ENCODE data around the gene CCDC9B. TPM values are rescaled to one million over a fixed set of nuclear protein-coding genes. Genes with fewer than 3 reads are reported as not detected.

Gene CCDC9B
- polyA plus RNA-seq, 6 donors from 2014 or later = 0.25 to 0.40 TPM; not detected in 4

DNA sequence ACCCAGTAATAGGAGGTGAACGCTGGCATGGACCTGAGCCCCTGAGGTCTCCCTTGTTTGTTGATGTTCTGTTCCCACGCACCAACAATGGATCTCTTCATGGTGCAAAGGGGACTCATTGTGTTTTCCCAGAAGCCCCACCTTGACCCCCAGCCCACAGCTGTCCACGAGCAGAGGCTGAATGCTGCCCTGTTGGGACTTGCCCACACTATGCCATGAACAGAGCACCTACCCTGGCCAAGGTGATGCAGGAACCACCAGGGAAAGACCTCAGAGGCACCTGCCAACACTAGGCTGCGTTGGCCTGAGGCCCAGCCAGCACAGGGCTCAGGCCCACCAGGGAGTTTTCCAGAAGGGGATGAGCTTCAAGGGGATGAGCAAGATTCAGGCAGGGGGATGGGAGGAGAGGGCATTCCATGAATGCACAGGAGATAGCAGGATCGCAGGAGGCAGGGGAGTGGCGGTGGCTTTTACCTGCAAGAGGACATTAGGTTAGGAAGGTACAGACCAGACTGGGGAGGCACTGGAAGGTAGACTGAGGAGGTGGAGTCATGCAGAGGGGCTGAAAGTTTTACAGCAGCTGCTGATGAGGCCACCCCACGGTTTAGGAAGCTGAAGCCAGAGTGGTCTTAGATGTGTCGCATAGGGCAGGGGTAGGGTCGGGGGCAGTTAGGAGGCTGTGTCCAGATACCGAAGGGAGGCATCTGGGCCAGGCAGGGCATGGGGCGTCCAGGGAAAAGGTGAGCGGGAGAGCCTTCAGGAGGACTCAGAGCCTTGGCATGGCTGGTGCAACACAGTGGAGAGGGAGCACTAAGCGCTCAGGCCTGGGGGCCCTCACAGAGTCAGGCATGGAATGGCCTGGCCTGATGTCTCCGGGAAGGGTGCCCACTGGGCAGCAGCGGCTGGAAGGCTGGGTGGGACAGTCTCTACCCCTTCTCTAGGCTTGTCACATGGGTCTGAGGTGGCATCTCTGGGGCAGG, 6.1 kb upstream of the CCDC9B start:
- H3K4me3 Mint-ChIP-seq = peak overlapping the region in 2 of 8 donors; percentile 35 to 56
- H3K27ac Mint-ChIP-seq = peak overlapping the region in 1 of 6 donors; percentile 15
- no peaks in the 10 kb centered on the region for H3K27me3 Mint-ChIP-seq
- no peak for ATAC-seq (ENCODE audit: low read depth in 2 of 2)
- H3K4me1 Mint-ChIP-seq = no peaks in the 10 kb centered on the region
- no peaks in the 10 kb centered on the region for H3K36me3 Mint-ChIP-seq
- DNase-seq = no peak
- no peaks in the 10 kb centered on the region for H3K9me3 Mint-ChIP-seq

DNA sequence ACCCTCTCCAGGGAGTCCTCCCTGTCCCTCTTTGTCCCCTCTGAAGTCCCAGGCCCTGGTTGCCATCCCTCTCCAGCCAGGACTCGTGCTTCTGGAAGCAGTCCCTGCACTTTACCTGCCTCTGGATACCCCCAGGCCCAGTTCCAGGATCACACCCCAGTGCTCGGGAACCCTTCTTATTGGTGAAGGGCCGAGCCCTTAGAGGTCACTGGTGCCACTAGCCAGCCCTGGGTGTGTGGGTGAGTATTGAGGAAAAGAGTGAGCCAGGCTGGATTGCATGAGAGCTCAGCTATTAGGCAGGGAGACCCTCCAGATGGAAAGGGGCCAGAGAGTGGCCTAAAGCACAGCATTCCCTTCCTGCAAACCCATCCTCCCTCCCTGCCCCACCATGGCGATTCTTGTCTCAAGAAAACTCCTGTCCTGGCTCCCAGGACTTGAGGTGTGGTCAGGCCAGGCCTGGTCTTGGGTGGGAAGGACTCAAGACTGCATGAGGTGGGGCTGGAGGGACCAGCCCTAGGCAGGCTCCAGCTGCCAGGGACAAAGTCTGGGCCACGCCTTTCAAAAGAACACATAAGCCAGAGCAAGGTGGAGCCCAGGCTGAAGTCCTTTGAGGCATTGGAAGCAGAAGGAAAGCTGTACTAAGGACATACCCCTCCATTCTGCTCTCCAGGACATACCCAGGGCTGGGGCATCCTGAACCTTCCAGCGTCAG, 5.3 kb upstream of the CCDC9B start:
- no peaks in the 10 kb centered on the region for H3K9me3 Mint-ChIP-seq
- no peaks in the 10 kb centered on the region for H3K36me3 Mint-ChIP-seq
- peak overlapping the region in 1 of 6 donors; percentile 91 for H3K27ac Mint-ChIP-seq
- H3K4me1 Mint-ChIP-seq = peaks cover 0 to 3% (median 0%) of the 10 kb centered on the region in 3 donors
- no peak for ATAC-seq (ENCODE audit: low read depth in 2 of 2)
- H3K27me3 Mint-ChIP-seq = peaks cover 0 to 3% (median 0%) of the 10 kb centered on the region in 3 donors
- H3K4me3 Mint-ChIP-seq = no peak overlapping the region
- DNase-seq = no peak

DNA sequence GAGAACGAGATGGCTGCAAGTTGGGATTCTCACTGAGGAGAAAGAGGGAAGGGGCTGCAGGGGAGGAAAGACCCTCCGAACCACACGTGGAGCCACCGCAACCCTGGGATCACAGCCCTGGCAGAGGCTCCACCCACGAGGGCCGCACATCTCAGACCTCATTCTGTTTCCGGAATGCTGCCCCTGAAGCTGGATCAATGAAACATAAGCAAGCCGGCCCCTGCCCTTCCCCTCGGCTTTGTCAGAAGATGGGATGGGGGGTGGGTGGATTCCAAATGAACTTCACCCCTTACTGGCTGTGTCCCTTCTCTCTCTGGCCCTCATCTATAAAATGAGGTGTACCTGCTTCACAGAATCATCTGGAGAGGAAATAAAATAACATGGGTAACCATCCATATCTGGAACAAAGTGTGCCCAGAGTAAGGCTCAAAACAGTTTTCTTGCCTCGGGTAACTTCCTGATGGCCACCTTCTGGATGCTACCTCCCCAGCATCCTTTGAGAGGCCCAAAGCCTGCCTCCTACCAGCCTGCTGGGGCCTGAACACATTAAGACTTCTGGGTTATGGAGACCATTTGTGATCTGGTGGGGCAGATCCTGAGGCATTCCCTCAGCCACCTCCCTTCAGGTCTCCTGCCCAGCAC, 4.6 kb upstream of the CCDC9B start:
- no peak for ATAC-seq (ENCODE audit: low read depth in 2 of 2)
- Mint-ChIP-seq H3K36me3 (no peaks in the 10 kb centered on the region), H3K4me1 (peaks cover 0 to 3% (median 0%) of the 10 kb centered on the region in 3 donors), H3K9me3 (no peaks in the 10 kb centered on the region), H3K27me3 (peaks cover 0 to 4% (median 0%) of the 10 kb centered on the region in 3 donors), H3K27ac (peak overlapping the region in 1 of 6 donors; percentile 91), H3K4me3 (no peak overlapping the region)
- no peak for DNase-seq

DNA sequence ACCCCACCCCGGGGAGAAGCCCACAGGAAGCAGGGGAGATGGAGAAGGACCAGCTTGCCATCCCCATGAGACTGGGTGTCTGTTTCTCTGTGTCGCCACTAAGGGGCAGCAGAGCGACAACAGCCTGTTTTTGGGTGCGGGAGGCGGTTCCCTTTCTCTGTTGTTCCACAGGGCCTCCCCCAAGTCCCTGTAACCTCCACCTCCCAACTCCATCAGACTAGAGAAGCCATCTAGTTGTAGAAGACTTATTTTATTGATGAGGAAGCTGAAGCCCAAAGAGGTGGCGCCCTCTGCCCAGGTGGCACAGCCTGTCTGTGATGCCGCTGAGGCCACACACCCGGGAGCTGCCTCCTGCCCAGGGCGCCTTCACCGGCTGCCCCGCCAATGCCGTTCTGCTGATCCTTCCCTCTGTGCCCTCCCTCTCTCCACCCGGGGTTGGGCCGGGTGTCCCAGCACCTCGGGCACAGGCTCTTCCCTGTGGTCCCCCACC, 3.9 kb upstream of the CCDC9B start:
- Mint-ChIP-seq H3K9me3 (no peaks in the 10 kb centered on the region), H3K27me3 (peaks cover 0 to 4% (median 0%) of the 10 kb centered on the region in 3 donors), H3K4me3 (peak overlapping the region in 1 of 8 donors; percentile 60), H3K4me1 (peaks cover 0 to 3% (median 0%) of the 10 kb centered on the region in 3 donors), H3K27ac (no peak overlapping the region), H3K36me3 (no peaks in the 10 kb centered on the region)
- DNase-seq (peak; percentile 66), ATAC-seq (ENCODE audit: low read depth in 2 of 2) (peak; percentile 81 to 90)

DNA sequence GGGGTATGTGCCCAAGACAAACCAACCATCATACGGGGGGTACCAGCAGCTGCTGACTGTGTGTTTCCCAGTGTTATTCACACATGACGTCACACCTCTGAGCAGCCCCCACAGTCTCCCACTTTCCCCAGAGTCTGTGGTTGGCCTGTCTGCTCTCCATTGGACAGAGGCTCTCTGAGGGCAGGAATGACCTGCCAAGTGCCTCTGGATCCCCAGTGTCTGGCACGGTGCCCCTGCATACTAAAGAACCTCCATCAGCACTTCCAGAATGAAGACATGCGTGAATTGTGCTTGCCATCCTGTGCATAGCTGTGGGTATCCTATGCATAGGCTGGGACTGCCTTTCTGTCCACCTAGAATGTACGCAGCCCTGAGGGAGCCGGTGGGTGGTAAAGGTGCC, 3.5 kb upstream of the CCDC9B start:
- Mint-ChIP-seq H3K27ac (peak overlapping the region in 1 of 6 donors; percentile 61), H3K4me1 (peaks cover 0 to 3% (median 0%) of the 10 kb centered on the region in 3 donors), H3K27me3 (peaks cover 0 to 4% (median 0%) of the 10 kb centered on the region in 3 donors), H3K36me3 (no peaks in the 10 kb centered on the region), H3K9me3 (no peaks in the 10 kb centered on the region), H3K4me3 (peak overlapping the region in 1 of 8 donors; percentile 42)
- DNase-seq = no peak
- ATAC-seq (ENCODE audit: low read depth in 2 of 2) = no peak

DNA sequence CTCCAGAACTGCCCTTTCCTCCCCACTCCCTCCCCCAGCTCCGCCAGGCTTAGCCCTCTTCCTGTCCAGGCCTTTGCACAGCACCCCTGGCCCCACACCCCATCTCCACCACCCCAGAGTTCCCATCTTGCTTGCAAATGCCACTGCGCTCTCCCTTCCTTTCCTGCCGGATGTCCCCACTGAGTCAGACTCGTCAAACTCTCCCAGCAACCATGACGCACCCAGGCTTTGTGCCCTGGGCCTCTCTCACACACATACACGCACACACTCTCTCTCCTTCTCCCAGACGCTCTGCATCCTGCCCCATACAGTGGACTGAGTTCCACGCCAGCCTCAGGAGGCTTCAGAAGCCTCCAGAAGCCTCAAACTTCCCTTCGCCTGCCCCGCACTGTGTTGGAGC, 2.8 kb upstream of the CCDC9B start:
- H3K27ac Mint-ChIP-seq = no peak overlapping the region
- H3K9me3 Mint-ChIP-seq = no peaks in the 10 kb centered on the region
- DNase-seq (no peak), ATAC-seq (ENCODE audit: low read depth in 2 of 2) (no peak)
- no peak overlapping the region for H3K4me3 Mint-ChIP-seq
- peaks cover 0 to 5% (median 4%) of the 10 kb centered on the region in 3 donors for H3K27me3 Mint-ChIP-seq
- H3K36me3 Mint-ChIP-seq = no peaks in the 10 kb centered on the region
- H3K4me1 Mint-ChIP-seq = peaks cover 0 to 3% (median 0%) of the 10 kb centered on the region in 3 donors

DNA sequence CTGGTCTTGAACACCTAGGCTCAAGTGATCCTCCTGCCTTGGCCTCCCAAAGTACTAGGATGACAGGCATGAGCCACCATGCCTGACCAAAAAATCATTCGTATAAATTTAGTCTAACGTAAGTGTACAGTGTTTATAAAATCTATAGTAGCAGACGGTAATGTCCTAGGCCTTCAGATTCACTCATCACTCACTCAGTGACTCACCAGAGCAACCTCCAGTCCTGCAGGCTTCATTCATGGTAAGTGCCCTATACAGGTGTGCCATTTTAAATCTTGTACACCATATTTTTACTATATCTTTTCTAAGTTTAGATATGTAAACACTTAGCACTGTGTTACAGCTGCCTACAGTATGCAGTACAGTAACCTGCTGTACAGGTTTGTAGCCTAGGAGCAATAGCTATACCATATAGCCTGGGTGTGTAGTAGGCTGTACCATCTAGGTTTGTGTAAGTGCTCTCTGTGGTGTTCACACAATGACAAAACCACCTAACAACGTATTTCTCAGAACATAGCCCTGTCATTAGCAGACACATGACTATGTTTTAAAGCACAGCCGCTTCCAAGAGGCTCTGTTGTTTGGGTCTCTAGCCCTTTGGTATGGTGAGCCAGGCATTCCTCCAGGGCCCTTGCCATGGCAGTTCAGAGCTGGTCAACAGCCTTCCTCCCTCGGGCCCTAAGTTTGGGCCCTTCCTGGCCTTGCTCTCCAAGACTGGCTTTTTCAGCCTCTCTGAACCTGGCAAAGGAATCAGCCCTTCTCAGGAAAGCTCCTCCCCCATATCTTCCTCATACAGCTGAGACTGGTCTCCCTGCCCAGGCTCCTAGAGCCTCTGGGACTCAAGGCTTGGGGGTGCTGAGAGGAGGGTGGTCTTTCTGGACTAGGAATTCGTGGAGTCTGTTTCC, 1.9 kb upstream of the CCDC9B start:
- no peak for DNase-seq
- peaks cover 0 to 13% (median 9%) of the 10 kb centered on the region in 3 donors for H3K27me3 Mint-ChIP-seq
- peaks cover 0 to 9% (median 5%) of the 10 kb centered on the region in 3 donors for H3K4me1 Mint-ChIP-seq
- H3K4me3 Mint-ChIP-seq = no peak overlapping the region
- ATAC-seq (ENCODE audit: low read depth in 2 of 2) = no peak
- peak overlapping the region in 1 of 6 donors; percentile 47 for H3K27ac Mint-ChIP-seq
- H3K9me3 Mint-ChIP-seq = no peaks in the 10 kb centered on the region
- H3K36me3 Mint-ChIP-seq = no peaks in the 10 kb centered on the region

DNA sequence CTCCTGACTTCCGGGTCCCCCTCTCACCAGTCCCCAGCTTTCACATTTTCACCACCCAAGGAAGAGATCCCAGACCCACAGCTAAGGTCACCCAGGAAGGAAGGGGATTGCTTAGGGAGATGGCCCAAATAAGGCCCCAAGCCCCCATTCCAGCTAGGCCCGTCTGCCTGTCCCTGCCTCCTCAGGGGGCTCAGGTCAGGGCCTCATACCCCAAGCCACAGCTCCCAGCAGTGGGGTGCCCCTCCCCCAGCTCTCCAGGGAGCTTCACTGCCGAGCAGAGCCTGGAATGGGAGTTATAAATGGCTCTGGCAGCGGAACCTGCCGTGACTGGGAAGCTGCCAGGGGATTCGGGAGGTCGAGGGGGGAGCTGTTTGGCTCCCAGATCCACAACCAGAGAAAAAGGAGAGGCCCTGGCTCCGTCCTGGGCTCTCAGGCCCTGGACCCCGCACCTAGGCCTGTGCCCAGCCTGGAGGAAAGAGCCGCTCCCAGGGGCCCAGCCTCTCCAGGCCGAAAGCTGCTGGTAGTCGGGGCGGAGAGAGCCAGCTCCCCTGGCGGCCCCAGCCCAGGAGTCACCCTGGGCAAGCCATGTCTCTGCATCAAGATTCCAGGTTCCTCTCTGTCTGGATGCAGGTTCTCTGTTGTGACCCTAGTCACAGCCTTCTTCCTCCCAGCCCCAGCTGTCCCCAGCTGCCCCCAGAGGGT, 550 bp downstream of the CCDC9B start:
- Mint-ChIP-seq H3K4me1 (peaks cover 8 to 15% (median 12%) of the 10 kb centered on the region in 3 donors), H3K27ac (no peak overlapping the region), H3K9me3 (no peaks in the 10 kb centered on the region), H3K36me3 (no peaks in the 10 kb centered on the region), H3K27me3 (peaks cover 0 to 32% (median 9%) of the 10 kb centered on the region in 3 donors), H3K4me3 (no peak overlapping the region)
- no peak for ATAC-seq (ENCODE audit: low read depth in 2 of 2)
- DNase-seq = no peak

DNA sequence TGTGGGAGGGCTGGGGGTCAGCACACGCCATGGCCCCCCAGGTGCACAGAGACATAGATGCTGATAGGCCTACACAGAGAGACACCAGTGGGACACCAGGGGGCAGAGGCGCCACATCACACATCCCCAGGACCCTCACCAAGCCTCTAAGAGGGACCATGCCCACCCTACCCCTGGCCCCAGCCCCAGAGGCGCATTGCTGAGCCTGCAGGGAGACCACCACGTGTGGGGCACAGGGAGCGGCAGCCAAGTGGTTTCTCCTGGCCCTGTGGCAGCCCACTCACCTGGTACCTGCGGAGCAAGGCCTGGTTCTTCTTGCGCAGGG, 1.2 kb downstream of the CCDC9B start:
- peaks cover 0 to 33% (median 9%) of the 10 kb centered on the region in 3 donors for H3K27me3 Mint-ChIP-seq
- no peak overlapping the region for H3K4me3 Mint-ChIP-seq
- DNase-seq (no peak), ATAC-seq (ENCODE audit: low read depth in 2 of 2) (no peak)
- no peak overlapping the region for H3K27ac Mint-ChIP-seq
- H3K9me3 Mint-ChIP-seq = no peaks in the 10 kb centered on the region
- H3K4me1 Mint-ChIP-seq = peaks cover 9 to 15% (median 15%) of the 10 kb centered on the region in 3 donors
- no peaks in the 10 kb centered on the region for H3K36me3 Mint-ChIP-seq

DNA sequence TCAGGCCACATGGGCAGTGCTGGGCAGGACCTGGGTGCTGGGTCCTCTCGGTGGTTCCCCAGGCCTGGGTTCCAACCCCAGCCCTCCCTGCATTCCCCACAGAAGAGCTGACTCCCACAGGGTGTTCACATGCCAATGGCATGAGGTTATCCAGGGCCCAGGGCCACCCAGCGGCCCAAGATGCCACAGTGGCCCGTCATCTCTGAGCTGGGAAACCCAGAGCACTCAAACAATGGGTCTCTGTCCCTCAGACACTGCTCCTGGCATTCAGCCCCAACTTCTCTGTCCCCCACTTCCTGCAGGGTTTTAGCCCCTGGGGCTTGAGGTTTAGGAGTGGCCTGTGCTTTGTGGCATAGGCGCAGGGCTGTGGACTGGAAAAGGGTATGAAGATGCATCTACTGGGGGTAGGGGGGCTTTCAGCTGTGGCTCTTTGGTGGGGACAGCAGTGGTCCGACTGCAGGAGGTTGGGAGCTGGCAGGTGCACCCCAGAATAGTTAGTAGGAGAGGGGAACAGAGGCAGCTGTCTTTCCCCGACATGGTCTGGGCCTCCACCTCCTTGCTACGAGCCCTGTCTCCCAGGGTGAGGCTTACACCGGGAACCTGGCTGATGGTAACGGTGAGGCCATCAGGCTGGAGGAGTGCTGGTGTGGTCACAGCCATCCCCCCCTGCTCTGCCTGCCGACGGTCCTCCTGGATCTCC, 1.7 kb downstream of the CCDC9B start:
- Mint-ChIP-seq H3K36me3 (no peaks in the 10 kb centered on the region), H3K4me3 (peak overlapping the region in 1 of 8 donors; percentile 64), H3K27me3 (peaks cover 0 to 33% (median 9%) of the 10 kb centered on the region in 3 donors), H3K4me1 (peaks cover 14 to 20% (median 18%) of the 10 kb centered on the region in 3 donors), H3K9me3 (no peaks in the 10 kb centered on the region), H3K27ac (no peak overlapping the region)
- no peak for DNase-seq
- no peak for ATAC-seq (ENCODE audit: low read depth in 2 of 2)

DNA sequence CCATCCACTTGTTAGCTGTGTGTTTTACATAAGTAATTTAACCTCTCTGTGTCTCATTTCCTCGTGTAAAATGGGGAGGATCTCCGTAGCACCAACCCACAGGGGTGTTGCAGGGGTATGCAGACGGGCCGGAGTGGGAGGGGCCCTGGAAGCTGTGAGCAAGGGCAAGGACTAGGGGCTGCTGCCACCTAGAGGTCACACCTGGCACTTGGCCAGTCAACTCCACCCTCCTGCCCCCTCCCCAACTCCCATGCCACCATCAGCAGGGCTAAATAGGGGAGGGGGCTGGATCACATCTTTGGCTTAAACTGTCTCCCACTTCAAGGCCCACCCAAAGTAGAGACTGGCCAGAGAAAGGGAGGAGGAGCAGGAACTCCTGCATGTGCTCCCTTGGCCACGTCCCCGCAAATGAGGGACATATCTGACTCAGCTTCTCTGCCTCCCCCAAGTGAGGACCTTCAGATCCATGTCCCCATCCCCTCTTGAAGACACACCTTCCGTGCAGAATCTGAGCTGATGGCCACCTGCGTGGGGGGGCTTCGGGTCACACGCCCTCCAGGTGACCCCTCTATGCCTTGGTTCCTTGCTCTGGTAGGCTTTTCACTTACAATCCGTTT, 2.6 kb downstream of the CCDC9B start:
- peak overlapping the region in 3 of 8 donors; percentile 30 to 64 (median 43) for H3K4me3 Mint-ChIP-seq
- H3K27ac Mint-ChIP-seq = peak overlapping the region in 1 of 6 donors; percentile 27
- peak; percentile 85 to 90 for ATAC-seq (ENCODE audit: low read depth in 2 of 2)

More for the DNA sequence above, 2.6 kb downstream of the CCDC9B start:
- H3K27me3 Mint-ChIP-seq = peaks cover 0 to 33% (median 9%) of the 10 kb centered on the region in 3 donors
- H3K4me1 Mint-ChIP-seq = peaks cover 19 to 28% (median 22%) of the 10 kb centered on the region in 3 donors
- DNase-seq = peak; percentile 71
- no peaks in the 10 kb centered on the region for H3K36me3 Mint-ChIP-seq
- no peaks in the 10 kb centered on the region for H3K9me3 Mint-ChIP-seq
